ENCODE measurements around the gene MORF4L2. TPM values are rescaled to one million over a fixed set of nuclear protein-coding genes. Genes with fewer than 3 reads are reported as not detected.
A peak's percentile ranks its signal among the peaks of the same experiment; 100 is the strongest.

The MORF4L2 gene
- total RNA-seq, 1 donor from 2014 or later: 514 TPM

GRCh38 chrX:103691059-103691458, 4.6 kb upstream of the MORF4L2 start:
- no peaks in the 10 kb centered on the region for H3K4me1 Mint-ChIP-seq (ENCODE audit: low read depth, unreplicated experiment)
- Histone ChIP-seq H3K9ac (ENCODE audit: low read length) (no peak overlapping the region), H3K4me1 (ENCODE audit: insufficient read depth, low read length) (no peaks in the 10 kb centered on the region), H2AFZ (ENCODE audit: low read depth, low read length) (no peak overlapping the region), H3K79me2 (ENCODE audit: insufficient read depth, low read length) (peaks cover 4% of the 10 kb centered on the region), H3K36me3 (ENCODE audit: insufficient read depth, low read length) (no peaks in the 10 kb centered on the region), H3K4me2 (ENCODE audit: low read length) (no peak overlapping the region), H3K27me3 (ENCODE audit: insufficient read depth, low read length) (no peaks in the 10 kb centered on the region), H4K20me1 (ENCODE audit: insufficient read depth, low read length) (no peaks in the 10 kb centered on the region), H3K9me3 (ENCODE audit: insufficient read depth, low read depth, low read length) (no peaks in the 10 kb centered on the region), H3K27ac (ENCODE audit: low read depth, low read length) (no peak overlapping the region), H3K4me3 (ENCODE audit: insufficient read depth, low read depth, low read length) (no peak overlapping the region)
- no peak overlapping the region for H3K4me3 Mint-ChIP-seq (ENCODE audit: unreplicated experiment)
- DNase-seq (ENCODE audit: low read depth) (no peak), FAIRE-seq (no peak)
- TF ChIP-seq CTCF (IDR thresholded peaks at IDR 0.05; ENCODE audit: insufficient read depth, low read depth, low read length) (no peak), EZH2 (IDR thresholded peaks at IDR 0.05; ENCODE audit: insufficient read depth, low read length) (no peak)
- no peaks in the 10 kb centered on the region for H3K27me3 Mint-ChIP-seq (ENCODE audit: low read depth, unreplicated experiment)
- H3K27ac Mint-ChIP-seq (ENCODE audit: unreplicated experiment): no peak overlapping the region
- H3K9me3 Mint-ChIP-seq (ENCODE audit: unreplicated experiment): no peaks in the 10 kb centered on the region
- H3K36me3 Mint-ChIP-seq (ENCODE audit: low read depth, unreplicated experiment): no peaks in the 10 kb centered on the region

- H3K36me3 ChIP-seq (ENCODE audit: insufficient read depth, low read length): peaks cover 6% of the 10 kb centered on the region
- peaks cover 25% of the 10 kb centered on the region for H3K79me2 ChIP-seq (ENCODE audit: insufficient read depth, low read length)
- H3K4me1 ChIP-seq (ENCODE audit: insufficient read depth, low read length): peaks cover 3% of the 10 kb centered on the region
- Mint-ChIP-seq H3K4me3 (ENCODE audit: unreplicated experiment) (no peak overlapping the region), H3K4me1 (ENCODE audit: low read depth, unreplicated experiment) (peaks cover under 1% of the 10 kb centered on the region), H3K27ac (ENCODE audit: unreplicated experiment) (no peak overlapping the region), H3K9me3 (ENCODE audit: unreplicated experiment) (no peaks in the 10 kb centered on the region), H3K27me3 (ENCODE audit: low read depth, unreplicated experiment) (no peaks in the 10 kb centered on the region), H3K36me3 (ENCODE audit: low read depth, unreplicated experiment) (no peaks in the 10 kb centered on the region)
- FAIRE-seq: peak; percentile 78
- peak; percentile 8 for DNase-seq (ENCODE audit: low read depth)
- TF ChIP-seq EZH2 (IDR thresholded peaks at IDR 0.05; ENCODE audit: insufficient read depth, low read length) (no peak), CTCF (IDR thresholded peaks at IDR 0.05; ENCODE audit: insufficient read depth, low read depth, low read length) (peak; percentile 50)
- H3K4me2 ChIP-seq (ENCODE audit: low read length): peak overlapping the region; percentile 95
- no peaks in the 10 kb centered on the region for H3K27me3 ChIP-seq (ENCODE audit: insufficient read depth, low read length)
- peaks cover 12% of the 10 kb centered on the region for H4K20me1 ChIP-seq (ENCODE audit: insufficient read depth, low read length)
- no peak overlapping the region for H2AFZ ChIP-seq (ENCODE audit: low read depth, low read length)
- peak overlapping the region; percentile 99 for H3K27ac ChIP-seq (ENCODE audit: low read depth, low read length)
- H3K4me3 ChIP-seq (ENCODE audit: insufficient read depth, low read depth, low read length): no peak overlapping the region
- no peaks in the 10 kb centered on the region for H3K9me3 ChIP-seq (ENCODE audit: insufficient read depth, low read depth, low read length)
- peak overlapping the region; percentile 100 for H3K9ac ChIP-seq (ENCODE audit: low read length)
Measured at GRCh38 chrX:103688946-103689345, 2.4 kb upstream of the MORF4L2 start.

- FAIRE-seq (no peak), DNase-seq (ENCODE audit: low read depth) (peak; percentile 61)
- Histone ChIP-seq H3K27me3 (ENCODE audit: insufficient read depth, low read length) (no peaks in the 10 kb centered on the region), H3K9ac (ENCODE audit: low read length) (peak overlapping the region; percentile 100), H3K36me3 (ENCODE audit: insufficient read depth, low read length) (peaks cover 12% of the 10 kb centered on the region), H3K27ac (ENCODE audit: low read depth, low read length) (peak overlapping the region; percentile 99), H3K4me1 (ENCODE audit: insufficient read depth, low read length) (peaks cover 8% of the 10 kb centered on the region), H3K4me2 (ENCODE audit: low read length) (peak overlapping the region; percentile 95), H2AFZ (ENCODE audit: low read depth, low read length) (peak overlapping the region; percentile 81), H4K20me1 (ENCODE audit: insufficient read depth, low read length) (peaks cover 17% of the 10 kb centered on the region), H3K9me3 (ENCODE audit: insufficient read depth, low read depth, low read length) (no peaks in the 10 kb centered on the region), H3K4me3 (ENCODE audit: insufficient read depth, low read depth, low read length) (peak overlapping the region; percentile 84), H3K79me2 (ENCODE audit: insufficient read depth, low read length) (peaks cover 36% of the 10 kb centered on the region)
- Mint-ChIP-seq H3K4me3 (ENCODE audit: unreplicated experiment) (no peak overlapping the region), H3K27ac (ENCODE audit: unreplicated experiment) (no peak overlapping the region), H3K9me3 (ENCODE audit: unreplicated experiment) (no peaks in the 10 kb centered on the region), H3K4me1 (ENCODE audit: low read depth, unreplicated experiment) (peaks cover 5% of the 10 kb centered on the region), H3K36me3 (ENCODE audit: low read depth, unreplicated experiment) (no peaks in the 10 kb centered on the region), H3K27me3 (ENCODE audit: low read depth, unreplicated experiment) (no peaks in the 10 kb centered on the region)
- no peak for TF ChIP-seq EZH2 (IDR thresholded peaks at IDR 0.05; ENCODE audit: insufficient read depth, low read length)
- peak; percentile 63 for TF ChIP-seq CTCF (IDR thresholded peaks at IDR 0.05; ENCODE audit: insufficient read depth, low read depth, low read length)
Measured at GRCh38 chrX:103687696-103688201, 1.2 kb upstream of the MORF4L2 start.

All from astrocyte (in vitro differentiated cells and primary cell).